AG04449 (cell line): Measurements from ENCODE around the gene C1orf185.
"Not testable (repeated sequence)": the region's sequence is repeated elsewhere in the genome, so short reads cannot be mapped to it uniquely, and the experiment has no call there.

Experiments
- CTCF ChIA-PET: fragments of 350-600 bp; formaldehyde crosslinking; extraction: SDS; loops from one replicate; lab custom pipeline; 2021; ENCODE audit warnings: antibody characterized with exemption; lab: Yijun Ruan, JAX
- POLR2A ChIA-PET: fragments of 400-600, 350-600 bp; formaldehyde crosslinking; extraction: SDS; loops from one replicate; lab custom pipeline; 2020; ENCODE audit warnings: antibody characterized with exemption, inconsistent platforms; lab: Yijun Ruan, JAX
- DNase-seq: peaks from one replicate; pipeline ENCODE4 v3.0.0-alpha.2; 2010; ENCODE audit warnings: low read depth, low spot score
- H3K4me3 ChIP-seq: 2 replicates; pipeline ENCODE4 v1.5.1; 2011; ENCODE audit warnings: low read depth, mild to moderate bottlenecking, control low read depth, low read length
- CTCF ChIP-seq: IDR thresholded peaks from one replicate; pipeline ENCODE4 v1.5.1; 2011; ENCODE audit warnings: mild to moderate bottlenecking, moderate library complexity, low read length, control low read depth, inconsistent platforms; ENCODE audit not compliant: insufficient read depth; ENCODE audit errors: missing control alignments

The C1orf185 gene

DNA sequence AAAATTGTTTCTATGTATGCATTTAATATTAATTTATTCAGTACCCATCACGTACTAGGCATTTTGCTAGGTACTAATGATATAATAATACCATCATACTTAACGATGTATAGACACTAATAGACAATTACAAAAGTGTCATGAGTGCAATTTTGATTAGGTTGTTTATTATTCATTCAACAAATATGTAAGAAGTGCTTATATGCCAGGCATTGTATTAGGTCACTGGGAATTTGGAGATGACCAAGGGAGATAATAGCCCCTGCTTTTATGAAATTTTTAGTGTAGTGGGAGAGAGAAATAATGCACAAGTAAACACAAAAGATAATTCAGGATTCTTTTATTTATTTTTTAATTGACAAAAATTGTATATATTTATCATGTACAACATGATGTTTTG is 18.6 kb downstream of the C1orf185 start:
- no peak overlapping the region for H3K4me3 ChIP-seq
- TF ChIP-seq CTCF: no peak
- POLR2A ChIA-PET: no interaction called here
- CTCF ChIA-PET: no interaction called here
- DNase-seq: no peak

DNA sequence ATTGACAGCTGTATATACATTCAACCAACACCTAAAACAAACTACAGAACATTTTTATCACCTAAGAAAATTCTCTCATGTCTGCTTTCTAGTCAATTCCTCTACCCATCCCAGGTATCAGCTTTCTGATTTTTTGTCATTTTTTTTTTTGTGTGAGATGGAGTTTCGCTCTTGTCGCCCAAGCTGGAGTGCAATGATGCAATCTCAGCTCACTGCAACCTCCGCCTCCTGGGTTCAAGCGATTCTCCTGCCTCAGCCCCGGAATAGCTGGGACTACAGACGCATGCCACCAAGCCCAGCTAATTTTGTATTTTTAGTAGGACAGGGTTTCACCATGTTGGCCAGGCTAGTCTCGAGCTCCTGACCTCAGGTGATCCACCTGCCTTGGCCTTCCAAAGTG is 25.1 kb downstream of the C1orf185 start:
- DNase-seq, H3K4me3 ChIP-seq, CTCF ChIA-PET, POLR2A ChIA-PET: not testable (repeated sequence)

- no peak for DNase-seq
- CTCF ChIA-PET: interaction anchor here (1.0 kb wide), 1 partner anchor 379 kb away, joined by 3 read pairs; no protein-coding TSS in a partner anchor
- H3K4me3 ChIP-seq: no peak overlapping the region
- POLR2A ChIA-PET: interaction anchor here (0.7 kb wide), 1 partner anchor 13 kb away, joined by 4 read pairs; no protein-coding TSS in a partner anchor
- TF ChIP-seq CTCF: no peak
Observed at GRCh38 chr1:51131185-51131584, 29.2 kb downstream of the C1orf185 start.

DNA sequence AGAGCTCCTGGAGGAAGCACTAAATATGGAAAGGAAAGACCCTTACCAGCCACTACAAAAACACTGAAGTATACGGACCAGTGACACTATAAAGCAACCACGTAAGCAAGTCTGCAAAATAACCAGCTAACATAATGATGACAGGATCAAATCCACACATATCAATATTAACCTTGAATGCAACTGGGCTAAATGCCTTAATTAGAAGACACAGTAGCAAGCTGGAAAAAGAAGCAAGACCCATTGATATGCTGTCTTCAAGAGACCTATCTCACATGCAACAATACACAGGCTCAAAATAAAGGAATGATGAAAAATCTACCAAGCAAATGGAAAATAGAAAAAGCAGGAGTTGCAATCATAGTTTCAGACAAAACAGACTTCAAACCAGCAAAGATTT is 31.0 kb downstream of the C1orf185 start:
- no peak overlapping the region for H3K4me3 ChIP-seq
- POLR2A ChIA-PET: no interaction called here
- no peak for TF ChIP-seq CTCF
- no peak for DNase-seq
- CTCF ChIA-PET: no interaction called here

DNA sequence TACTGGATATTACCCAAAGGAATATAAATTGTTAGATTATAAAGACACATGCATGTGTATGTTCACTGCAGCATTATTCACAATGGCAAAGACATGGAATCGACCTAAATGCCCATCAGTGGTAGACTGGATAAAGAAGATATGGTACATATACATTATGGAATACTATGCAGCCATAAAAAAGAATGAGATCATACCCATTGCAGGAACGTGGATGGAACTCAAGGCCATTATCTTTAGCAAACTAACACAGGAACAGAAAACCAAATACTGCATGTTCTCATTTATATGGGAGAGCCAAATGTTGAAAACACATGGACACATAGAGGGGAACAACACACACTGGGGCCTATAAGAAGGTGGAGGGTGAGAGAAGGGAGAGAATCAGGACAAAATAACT is 35.7 kb downstream of the C1orf185 start:
- POLR2A ChIA-PET, DNase-seq, H3K4me3 ChIP-seq: not testable (repeated sequence)
- CTCF ChIA-PET: interaction anchor here (1.4 kb wide), 1 partner anchor 208 kb away, joined by 7 read pairs; no protein-coding TSS in a partner anchor

DNA sequence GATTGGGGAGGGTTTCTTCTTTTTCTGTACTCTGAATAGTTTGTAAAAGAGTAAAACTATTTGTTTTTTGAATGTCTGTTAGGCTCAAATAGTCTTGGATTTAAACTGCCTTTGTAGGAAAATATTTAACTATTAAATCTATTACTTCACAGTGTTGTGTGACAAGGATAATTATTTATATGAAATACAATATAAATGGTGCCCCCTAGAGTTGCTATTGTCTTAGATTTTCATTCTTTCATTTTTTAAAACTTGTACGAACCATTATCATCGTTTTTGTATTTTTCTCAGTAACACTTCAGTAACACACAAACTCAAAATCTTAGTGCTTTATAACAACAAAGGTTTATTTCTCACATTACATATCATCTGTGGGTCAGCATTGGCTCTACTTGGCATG is 37.4 kb downstream of the C1orf185 start:
- POLR2A ChIA-PET: no interaction called here
- H3K4me3 ChIP-seq: no peak overlapping the region
- CTCF ChIA-PET: interaction anchor here (1.0 to 1.3 kb wide), 3 partner anchors 53 to 366 kb away, joined by 3 to 6 read pairs (median 3); no protein-coding TSS in a partner anchor
- no peak for DNase-seq
- no peak for TF ChIP-seq CTCF

DNA sequence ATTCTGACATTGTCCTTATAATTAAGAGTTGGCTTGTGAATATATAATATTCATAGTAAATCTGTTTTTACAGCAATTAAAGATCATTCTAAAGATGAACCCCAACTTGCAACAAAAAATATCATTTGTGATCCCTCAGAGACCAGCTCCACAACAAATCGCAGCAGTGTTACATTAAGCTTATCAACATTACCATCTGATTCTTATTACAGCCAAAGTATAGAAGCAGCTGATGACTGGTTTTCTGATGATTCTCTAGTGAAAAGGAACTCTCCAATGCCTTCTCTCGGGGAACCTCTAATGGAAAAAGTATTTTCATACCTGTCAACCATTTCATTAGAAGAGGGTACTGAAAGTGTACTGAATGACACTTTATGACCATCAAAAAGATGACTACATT is 45.4 kb downstream of the C1orf185 start:
- no peak for DNase-seq
- ChIA-PET CTCF (interaction anchor here (1.3 kb wide), 1 partner anchor 12 kb away, joined by 3 read pairs; no protein-coding TSS in a partner anchor), POLR2A (no interaction called here)
- H3K4me3 ChIP-seq: no peak overlapping the region
- TF ChIP-seq CTCF: no peak
